ENCODE results near the gene TKFC.

The TKFC gene

GRCh38 chr11:61325649-61326414 is 7.2 kb upstream of the TKFC start:
- DNase-seq = no peak

- DNase-seq = no peak
These were observed 5.4 kb upstream of the TKFC start for GRCh38 chr11:61327669-61328071.

- no peak for DNase-seq
These were observed 4.7 kb upstream of the TKFC start for GRCh38 chr11:61328351-61328750.

- no peak for DNase-seq
These were observed 3.2 kb upstream of the TKFC start for GRCh38 chr11:61329871-61330270.

- no peak for DNase-seq
These were observed 1.4 kb upstream of the TKFC start for GRCh38 chr11:61331651-61332050.

GRCh38 chr11:61332281-61332796 is 689 bp upstream of the TKFC start:
- peak; percentile 4 for DNase-seq

GRCh38 chr11:61333550-61334433 is 764 bp downstream of the TKFC start:
- DNase-seq = no peak

GRCh38 chr11:61334434-61335354 is 1.7 kb downstream of the TKFC start:
- DNase-seq = no peak

- DNase-seq = no peak
These were observed 2.3 kb downstream of the TKFC start for GRCh38 chr11:61335355-61335710.

GRCh38 chr11:61336171-61336935 is 3.3 kb downstream of the TKFC start:
- DNase-seq = peak; percentile 80

- DNase-seq = no peak
These were observed 4.9 kb downstream of the TKFC start for GRCh38 chr11:61337706-61338470.

GRCh38 chr11:61338783-61339489 is 5.9 kb downstream of the TKFC start:
- DNase-seq = no peak

GRCh38 chr11:61339490-61339878 is 6.5 kb downstream of the TKFC start:
- DNase-seq = no peak

GRCh38 chr11:61340979-61341378 is 8.0 kb downstream of the TKFC start:
- no peak for DNase-seq

- DNase-seq = no peak
These were observed 8.7 kb downstream of the TKFC start for GRCh38 chr11:61341706-61342105.

- no peak for DNase-seq
These were observed 9.3 kb downstream of the TKFC start for GRCh38 chr11:61342207-61342803.

GRCh38 chr11:61343792-61344745 is 11.0 kb downstream of the TKFC start:
- no peak for DNase-seq

GRCh38 chr11:61345170-61345610 is 12.2 kb downstream of the TKFC start:
- no peak for DNase-seq
